ENCODE measurements around the gene OTOGL. TPM values are rescaled to one million over a fixed set of nuclear protein-coding genes. Genes with fewer than 3 reads are reported as not detected.
A peak's percentile ranks its signal among the peaks of the same experiment; 100 is the strongest.

Gene OTOGL
- total RNA-seq, 4 donors from 2014 or later, result 0.03 to 0.10 (median 0.04) TPM; not detected in 1

DNA sequence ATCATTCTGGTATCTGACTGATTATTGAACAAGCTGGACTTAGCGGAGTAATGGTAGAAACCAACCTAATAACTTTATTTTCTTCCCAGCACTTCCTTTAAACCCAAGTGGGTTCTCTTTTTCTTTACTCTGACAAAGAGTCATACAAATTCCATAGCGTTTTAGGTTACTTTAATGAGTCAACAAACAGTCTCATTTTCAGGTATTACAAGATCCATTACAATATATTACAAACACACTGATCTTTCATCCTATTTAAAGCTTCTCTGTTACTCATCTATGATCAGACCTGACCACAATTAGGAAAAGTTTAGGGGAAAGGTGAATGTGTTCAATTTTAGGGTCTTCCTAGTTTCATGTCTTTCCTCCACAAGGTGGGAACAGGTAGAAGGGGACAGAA is 305.3 kb downstream of the OTOGL start:
- ATAC-seq (no peak), DNase-seq (no peak)
- intact Hi-C loops (cut with DNase I; ENCODE audit: low total_unique reads) (no loop called here), in situ Hi-C loops (cut with MboI; ENCODE audit: low sequenced_read_pairs in 4 of 4) (loop anchor here in 2 of 4 donors (25.0 kb wide), 2 partner anchors 358 to 858 kb away; no protein-coding TSS in a partner anchor)
- Histone ChIP-seq H3K27me3 (no peaks in the 10 kb centered on the region), H3K4me1 (no peaks in the 10 kb centered on the region), H3K27ac (no peak overlapping the region), H3K36me3 (no peaks in the 10 kb centered on the region), H3K9me3 (no peaks in the 10 kb centered on the region), H3K4me3 (no peak overlapping the region)
- TF ChIP-seq POLR2A (IDR thresholded peaks at IDR 0.05) (no peak), CTCF (IDR thresholded peaks at IDR 0.05 in 4 of 5, conservative IDR thresholded peaks at IDR 0.05 in 1 of 5) (no peak)

GRCh38 chr12:80406253-80406652 is 306.9 kb downstream of the OTOGL start:
- no peak for DNase-seq
- Histone ChIP-seq H3K27ac (no peak overlapping the region), H3K27me3 (no peaks in the 10 kb centered on the region), H3K36me3 (no peaks in the 10 kb centered on the region), H3K4me3 (no peak overlapping the region), H3K9me3 (no peaks in the 10 kb centered on the region), H3K4me1 (no peaks in the 10 kb centered on the region)
- intact Hi-C loops (cut with DNase I; ENCODE audit: low total_unique reads), result no loop called here
- TF ChIP-seq CTCF (IDR thresholded peaks at IDR 0.05 in 4 of 5, conservative IDR thresholded peaks at IDR 0.05 in 1 of 5), result no peak
- no peak for TF ChIP-seq POLR2A (IDR thresholded peaks at IDR 0.05)
- in situ Hi-C loops (cut with MboI; ENCODE audit: low sequenced_read_pairs in 4 of 4), result loop anchor here in 2 of 4 donors (25.0 kb wide), 2 partner anchors 356 to 856 kb away; no protein-coding TSS in a partner anchor
- ATAC-seq, result no peak

- DNase-seq (no peak), ATAC-seq (no peak)
- H3K36me3 ChIP-seq, result no peaks in the 10 kb centered on the region
- no peaks in the 10 kb centered on the region for H3K4me1 ChIP-seq
- H3K4me3 ChIP-seq, result no peak overlapping the region
- H3K9me3 ChIP-seq, result no peaks in the 10 kb centered on the region
- intact Hi-C loops (cut with DNase I; ENCODE audit: low total_unique reads) (loop anchor here (2.0 to 10.0 kb wide), 2 partner anchors 351 to 713 kb away; no protein-coding TSS in a partner anchor), in situ Hi-C loops (cut with MboI; ENCODE audit: low sequenced_read_pairs in 4 of 4) (loop anchor here (10.0 to 25.0 kb wide), 3 partner anchors 351 to 851 kb away; no protein-coding TSS in a partner anchor)
- TF ChIP-seq CTCF (IDR thresholded peaks at IDR 0.05 in 4 of 5, conservative IDR thresholded peaks at IDR 0.05 in 1 of 5), result no peak
- no peak overlapping the region for H3K27ac ChIP-seq
- H3K27me3 ChIP-seq, result no peaks in the 10 kb centered on the region
These were observed 312.4 kb downstream of the OTOGL start for GRCh38 chr12:80411787-80412186.

DNA sequence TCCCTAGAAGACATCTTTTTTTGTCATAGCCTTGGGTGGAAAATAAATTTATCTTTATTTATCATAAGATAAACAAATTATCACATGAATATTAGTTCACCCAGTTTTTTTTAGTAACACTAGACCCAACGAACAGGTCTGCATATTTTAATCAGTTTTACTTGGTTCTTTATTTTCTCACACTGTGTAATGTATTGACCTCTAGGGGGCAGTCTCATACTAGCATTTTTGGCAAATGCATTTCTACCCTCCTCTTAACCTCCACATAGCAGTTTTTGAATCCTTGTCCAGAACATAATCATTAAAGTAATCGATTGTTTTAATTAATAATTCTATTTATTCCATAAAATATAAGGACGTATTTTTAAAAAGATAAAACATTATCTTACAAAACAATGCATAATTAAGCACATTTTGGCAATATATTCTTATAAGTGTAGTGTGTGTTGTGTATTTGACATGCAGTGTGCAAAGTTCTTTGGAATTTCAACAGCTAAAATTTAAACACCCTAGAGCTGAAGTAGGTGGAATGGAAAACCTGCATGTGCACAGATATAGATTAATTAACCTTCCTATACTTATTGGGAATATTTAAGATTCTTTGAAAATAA is 313.1 kb downstream of the OTOGL start:
- in situ Hi-C loops (cut with MboI; ENCODE audit: low sequenced_read_pairs in 4 of 4) (loop anchor here (10.0 to 25.0 kb wide), 3 partner anchors 350 to 850 kb away; no protein-coding TSS in a partner anchor), intact Hi-C loops (cut with DNase I; ENCODE audit: low total_unique reads) (loop anchor here (10.0 kb wide), 1 partner anchor 712 kb away; no protein-coding TSS in a partner anchor)
- H3K4me3 ChIP-seq, result no peak overlapping the region
- no peaks in the 10 kb centered on the region for H3K27me3 ChIP-seq
- DNase-seq (no peak), ATAC-seq (peak; percentile 56 to 70)
- H3K9me3 ChIP-seq, result no peaks in the 10 kb centered on the region
- H3K27ac ChIP-seq, result no peak overlapping the region
- TF ChIP-seq CTCF (IDR thresholded peaks at IDR 0.05 in 4 of 5, conservative IDR thresholded peaks at IDR 0.05 in 1 of 5) (peak; percentile 52 to 78 (median 64)), POLR2A (IDR thresholded peaks at IDR 0.05) (no peak)
- H3K4me1 ChIP-seq, result no peaks in the 10 kb centered on the region
- H3K36me3 ChIP-seq, result no peaks in the 10 kb centered on the region
